HL-60/S4 (cell line): ENCODE measurements around the gene DNAJC3.
"Not testable (repeated sequence)": the region's sequence is repeated elsewhere in the genome, so short reads cannot be mapped to it uniquely, and the experiment has no call there.

ENCODE experiments used
- in situ Hi-C: fragments of 300-500 bp; cut with MboI; formaldehyde crosslinking; loops from 2 replicates; pipeline ENCODE4 v1.14.3; 2022; ENCODE audit warnings: low sequenced_read_pairs

Gene DNAJC3

DNA sequence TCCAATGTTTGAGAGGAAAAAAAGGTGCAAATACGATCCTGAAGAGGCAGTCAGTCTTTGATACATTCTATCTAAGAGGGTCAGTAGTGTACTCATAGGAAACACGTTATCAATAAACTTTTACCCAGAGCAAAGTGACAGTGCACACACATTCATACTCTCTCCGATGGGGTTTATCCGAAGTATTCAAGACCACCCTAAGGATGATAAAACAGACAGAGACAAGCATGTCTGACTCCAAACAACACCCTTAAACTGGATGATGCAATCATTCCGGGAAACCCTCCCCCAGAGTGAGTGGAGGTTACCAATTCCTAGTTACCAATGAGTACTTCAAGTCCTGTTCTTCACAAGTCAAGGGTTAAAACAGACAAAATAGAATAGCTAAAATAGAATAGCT lies 79.1 kb downstream of the DNAJC3 start:
- in situ Hi-C loops = no loop called here

DNA sequence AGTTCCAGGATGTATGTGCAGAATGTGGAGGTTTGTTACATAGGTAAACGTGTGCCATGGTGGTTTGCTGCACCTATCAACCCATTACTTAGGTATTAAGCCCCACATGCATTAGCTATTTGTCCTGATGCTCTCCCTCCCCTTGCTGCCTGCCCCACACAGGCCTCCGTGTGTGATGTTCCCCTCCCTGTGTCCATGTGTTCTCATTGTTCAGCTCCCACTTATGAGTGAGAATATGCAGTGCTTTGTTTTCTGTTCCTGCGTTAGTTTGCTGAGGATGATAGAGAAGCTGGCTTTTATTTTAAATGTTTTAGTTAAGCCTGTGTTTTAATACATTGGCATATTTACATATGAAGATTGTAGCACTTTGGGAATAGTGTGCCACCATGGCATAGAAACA lies 85.7 kb downstream of the DNAJC3 start:
- in situ Hi-C loops = not testable (repeated sequence)

DNA sequence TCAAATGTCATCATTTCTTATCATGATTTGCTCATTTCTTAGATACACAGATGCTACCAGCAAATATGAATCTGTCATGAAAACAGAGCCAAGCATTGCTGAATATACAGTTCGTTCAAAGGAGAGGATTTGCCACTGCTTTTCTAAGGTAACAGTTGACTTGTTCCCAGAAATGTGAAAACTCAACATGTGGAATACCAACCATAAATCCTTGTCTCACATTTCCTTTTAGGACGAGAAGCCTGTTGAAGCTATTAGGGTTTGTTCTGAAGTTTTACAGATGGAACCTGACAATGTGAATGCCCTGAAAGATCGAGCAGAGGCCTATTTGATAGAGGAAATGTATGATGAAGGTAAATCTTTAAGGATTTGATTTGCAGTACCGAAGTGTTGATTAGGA lies 86.7 kb downstream of the DNAJC3 start:
- in situ Hi-C loops = no loop called here

DNA sequence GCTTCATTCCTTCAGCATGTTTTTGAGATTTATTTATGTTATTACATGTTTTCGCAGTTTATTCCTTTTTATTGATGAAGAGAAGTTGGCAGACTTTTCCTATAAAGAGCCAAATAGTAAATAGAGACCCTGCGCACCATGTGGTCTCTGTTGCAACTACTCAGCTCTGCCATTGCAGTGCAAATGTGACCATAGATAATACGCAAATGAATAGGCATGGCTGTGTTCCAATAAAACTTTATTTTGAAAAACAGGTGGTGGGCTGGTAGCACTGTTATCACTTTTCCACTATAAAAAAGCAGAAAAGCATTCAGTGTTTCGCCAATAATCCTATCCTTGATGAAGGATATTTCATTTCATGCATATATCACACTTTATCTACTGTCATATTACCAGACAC lies 95.0 kb downstream of the DNAJC3 start:
- in situ Hi-C loops = no loop called here

DNA sequence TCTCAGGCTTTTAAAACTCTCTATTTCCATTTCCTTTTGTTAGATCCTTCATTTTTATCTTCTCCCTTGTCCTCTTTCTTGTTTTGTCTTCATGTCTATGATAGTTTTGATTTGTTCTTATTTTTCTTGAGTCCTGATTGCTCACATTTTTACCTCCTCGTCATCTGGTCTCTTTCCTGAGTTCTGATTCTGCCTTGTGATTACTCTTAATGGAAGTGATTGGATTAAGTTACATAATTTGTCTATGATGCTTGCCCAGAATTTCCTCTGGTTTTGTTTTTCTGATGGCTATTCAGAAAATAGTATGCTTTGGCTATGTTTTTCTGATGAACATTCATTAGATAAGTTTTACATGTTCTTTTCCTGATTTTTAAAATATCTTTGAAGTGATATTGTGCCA lies 102.6 kb downstream of the DNAJC3 start:
- in situ Hi-C loops = no loop called here

DNA sequence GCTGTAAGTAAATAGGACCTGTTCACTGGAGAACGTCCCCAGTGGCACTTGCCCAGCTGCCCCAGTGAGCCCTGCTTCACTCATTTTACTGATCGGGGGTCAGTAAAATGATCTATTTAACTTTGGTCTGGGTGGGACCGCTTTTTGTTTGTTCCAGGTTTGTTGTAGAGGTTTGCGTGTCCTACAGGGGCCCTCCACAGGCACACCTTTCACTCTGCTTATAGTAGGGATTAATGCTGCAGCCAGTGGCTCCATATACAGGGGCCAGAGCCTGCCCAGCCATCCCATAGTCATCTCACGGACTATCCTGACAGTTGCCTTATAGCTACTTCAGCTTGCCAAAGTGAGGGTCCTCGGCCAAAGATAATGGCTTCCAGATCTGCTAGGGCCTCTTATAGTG lies 104.1 kb downstream of the DNAJC3 start:
- in situ Hi-C loops = no loop called here

DNA sequence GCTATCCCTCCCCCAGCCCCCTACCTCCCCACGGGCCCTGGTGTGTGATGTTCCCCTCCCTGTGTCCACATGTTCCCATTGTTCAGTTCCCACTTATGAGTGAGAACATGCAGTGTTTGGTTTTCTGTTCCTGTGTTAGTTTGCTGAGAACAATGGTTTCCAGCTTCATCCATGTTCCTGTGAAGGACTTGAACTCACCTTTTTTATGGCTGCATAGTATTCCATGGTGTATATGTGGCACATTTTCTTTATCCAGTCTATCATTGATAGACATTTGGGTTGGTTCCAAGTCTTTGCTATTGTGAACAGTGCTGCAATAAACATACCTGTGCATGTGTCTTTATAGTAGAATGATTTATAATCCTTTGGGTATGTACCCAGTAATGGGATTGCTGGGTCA lies 105.0 kb downstream of the DNAJC3 start:
- in situ Hi-C loops = not testable (repeated sequence)

DNA sequence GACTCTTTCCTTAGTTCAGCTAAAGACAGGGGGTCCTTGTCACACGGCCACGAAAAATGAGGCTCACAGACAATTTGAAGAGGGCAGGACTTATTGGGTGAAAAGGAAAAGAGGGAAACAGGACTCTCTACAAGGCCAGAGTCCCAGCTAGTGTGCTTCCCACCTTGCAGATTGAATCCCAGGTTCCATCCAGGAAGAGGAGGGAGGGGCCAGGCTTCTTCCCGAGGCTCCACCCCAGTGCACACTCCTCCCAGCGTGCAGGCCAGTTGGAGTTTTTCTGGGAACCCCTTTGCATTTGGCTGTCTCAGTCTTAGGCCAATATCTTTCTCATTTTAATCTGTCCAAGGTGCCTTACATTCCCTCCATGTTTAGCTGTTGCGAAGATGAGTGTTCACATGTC lies 106.8 kb downstream of the DNAJC3 start:
- in situ Hi-C loops = no loop called here

DNA sequence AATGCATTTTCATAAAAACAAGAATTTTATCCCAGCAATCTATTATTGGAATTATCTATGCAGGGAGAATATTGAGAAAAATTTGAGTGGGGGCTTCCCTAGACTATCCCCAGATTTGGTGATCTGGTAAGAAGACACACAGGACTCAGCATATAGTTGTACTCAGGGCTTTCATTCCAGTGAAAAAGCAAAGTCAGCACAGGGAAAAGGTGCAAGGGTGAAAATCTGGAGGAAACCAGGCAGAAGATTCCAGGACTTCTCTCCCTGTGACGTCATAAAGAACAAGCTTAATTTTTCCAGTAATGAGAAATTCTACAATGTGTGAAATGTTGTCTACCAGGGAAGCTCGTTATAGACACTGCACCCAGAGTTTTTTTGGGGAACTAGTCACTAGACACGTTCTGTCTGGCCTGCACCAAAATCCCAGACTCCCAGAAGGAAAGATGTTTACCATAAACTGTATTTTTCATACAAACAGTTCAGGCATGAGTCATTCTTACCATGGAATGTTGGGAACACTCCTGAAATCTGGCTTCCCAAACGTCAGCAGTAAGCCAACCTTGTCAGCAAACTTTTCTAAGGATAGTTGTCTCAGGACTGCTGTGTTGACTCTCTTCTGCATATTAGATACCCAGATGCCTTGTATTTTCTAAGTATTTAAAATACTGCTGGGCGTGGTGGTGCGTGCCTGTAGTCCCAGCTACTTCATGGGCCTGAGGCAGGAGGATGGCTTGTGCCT lies 107.4 kb downstream of the DNAJC3 start:
- in situ Hi-C loops = no loop called here

DNA sequence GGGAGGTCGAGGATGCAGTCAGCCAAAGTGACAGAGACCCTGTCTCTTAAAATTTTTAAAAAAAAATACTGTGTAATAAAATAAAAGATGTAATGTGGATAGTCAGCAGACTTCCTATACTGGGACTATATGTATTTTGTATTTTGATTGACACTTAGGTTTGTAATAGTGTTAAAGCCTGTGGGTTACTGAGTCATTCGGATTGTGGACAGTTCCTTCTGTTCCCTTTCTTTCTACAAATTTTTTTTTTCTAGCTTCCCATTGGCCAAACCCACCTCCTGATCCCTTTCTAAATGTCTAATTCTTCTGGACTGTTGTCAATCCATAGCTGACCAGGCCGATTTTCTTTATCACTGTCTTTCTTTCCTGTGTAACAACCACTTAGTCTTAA lies 108.0 kb downstream of the DNAJC3 start:
- in situ Hi-C loops = no loop called here

DNA sequence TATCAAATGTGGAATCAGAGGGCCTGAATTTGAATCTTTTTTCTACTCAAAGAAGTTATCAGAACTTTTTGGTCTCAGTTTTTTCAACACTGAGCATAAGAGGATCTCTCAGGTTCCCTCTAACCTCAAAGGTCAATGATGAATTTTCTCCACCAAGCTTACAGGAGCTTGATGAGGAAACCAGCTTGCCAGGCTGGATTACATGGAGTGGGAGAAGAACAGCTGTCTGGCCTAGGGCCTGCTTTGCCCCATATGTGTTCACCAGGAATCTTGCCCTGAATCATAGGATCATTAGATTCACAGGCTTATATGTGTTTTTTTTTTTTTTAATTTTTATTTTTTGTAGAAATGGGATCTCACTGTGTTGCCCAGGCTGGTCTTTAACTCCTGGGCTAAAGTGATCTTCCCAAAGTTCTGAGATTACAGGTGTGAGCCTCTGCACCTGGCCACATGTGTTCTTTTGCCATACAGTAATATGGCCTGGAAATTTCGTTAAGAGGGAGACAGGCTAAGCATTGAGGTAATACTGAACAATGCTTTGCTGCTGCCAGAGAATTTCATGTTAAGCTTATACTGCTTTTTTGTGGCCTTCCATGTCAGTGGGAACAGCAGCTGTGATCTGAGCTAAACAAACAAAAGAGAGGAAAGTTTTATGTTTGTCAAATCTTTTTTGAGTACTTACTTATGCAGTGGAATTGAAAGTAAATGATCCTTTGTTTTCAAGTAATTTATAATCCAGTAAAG lies 110.6 kb downstream of the DNAJC3 start:
- in situ Hi-C loops = no loop called here

DNA sequence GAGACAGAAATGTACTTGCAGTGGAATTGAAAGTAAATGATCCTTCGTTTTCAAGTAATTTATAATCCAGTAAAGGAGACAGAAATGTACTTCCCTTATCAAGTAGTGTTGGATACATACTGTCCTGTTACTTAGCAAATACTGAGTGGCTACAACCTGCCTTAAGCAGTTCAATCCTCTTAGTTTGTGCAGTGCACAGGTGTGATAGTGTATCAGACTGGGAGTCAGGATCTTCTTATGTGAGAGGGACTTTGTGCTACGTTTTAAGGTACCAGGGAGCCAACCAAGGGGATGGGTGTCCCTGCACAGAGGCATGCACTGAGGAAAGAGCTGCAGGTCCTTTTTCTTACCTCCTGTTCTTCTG lies 111.1 kb downstream of the DNAJC3 start:
- in situ Hi-C loops = no loop called here

DNA sequence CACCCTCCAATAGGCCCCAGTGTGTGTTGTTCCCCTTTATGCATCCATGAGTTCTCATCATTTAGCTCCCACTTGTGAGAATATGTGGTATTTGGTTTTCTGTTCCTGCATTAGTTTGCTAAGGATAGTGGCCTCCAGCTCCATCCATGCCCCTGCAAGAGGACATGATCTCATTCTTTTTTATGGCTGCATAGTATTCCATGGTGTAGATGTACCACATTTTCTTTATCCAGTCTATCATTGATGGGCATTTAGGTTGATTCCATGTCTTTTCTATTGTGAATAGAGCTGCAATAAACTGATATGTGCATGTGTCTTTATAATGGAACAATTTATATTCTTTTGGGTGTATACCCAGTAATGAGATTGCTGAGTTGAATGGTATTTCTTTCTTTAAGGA lies 112.4 kb downstream of the DNAJC3 start:
- in situ Hi-C loops = not testable (repeated sequence)

DNA sequence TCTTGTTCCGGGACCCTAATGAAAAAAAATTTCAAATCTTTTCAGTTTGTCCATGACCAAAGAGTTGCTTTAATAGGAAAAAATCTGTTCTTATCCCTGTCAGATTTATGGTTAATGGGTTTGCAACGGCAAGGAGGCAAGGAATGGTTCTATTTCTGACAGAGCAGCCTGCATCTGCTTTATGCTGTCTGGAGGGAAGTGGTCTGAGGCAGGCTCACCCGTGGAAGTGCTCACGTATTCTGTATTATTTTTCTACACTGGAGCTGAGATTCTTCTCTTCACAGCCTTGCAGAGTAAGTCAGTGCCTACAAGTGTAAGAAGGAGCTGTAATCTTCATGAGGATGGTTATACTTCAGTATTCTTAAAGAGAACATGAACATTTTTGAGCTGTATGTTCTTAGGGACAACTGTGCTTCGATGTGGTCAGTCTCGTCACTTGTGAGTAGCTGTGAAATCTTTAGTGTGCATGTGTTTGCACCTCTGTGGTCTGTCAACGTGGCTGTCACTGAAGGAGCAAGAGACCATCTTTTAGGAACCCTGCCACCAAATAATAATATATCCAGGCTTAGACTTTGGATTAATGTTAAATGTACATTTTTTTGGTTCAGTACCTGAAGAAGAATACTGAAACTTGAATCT lies 114.3 kb downstream of the DNAJC3 start:
- in situ Hi-C loops = no loop called here

DNA sequence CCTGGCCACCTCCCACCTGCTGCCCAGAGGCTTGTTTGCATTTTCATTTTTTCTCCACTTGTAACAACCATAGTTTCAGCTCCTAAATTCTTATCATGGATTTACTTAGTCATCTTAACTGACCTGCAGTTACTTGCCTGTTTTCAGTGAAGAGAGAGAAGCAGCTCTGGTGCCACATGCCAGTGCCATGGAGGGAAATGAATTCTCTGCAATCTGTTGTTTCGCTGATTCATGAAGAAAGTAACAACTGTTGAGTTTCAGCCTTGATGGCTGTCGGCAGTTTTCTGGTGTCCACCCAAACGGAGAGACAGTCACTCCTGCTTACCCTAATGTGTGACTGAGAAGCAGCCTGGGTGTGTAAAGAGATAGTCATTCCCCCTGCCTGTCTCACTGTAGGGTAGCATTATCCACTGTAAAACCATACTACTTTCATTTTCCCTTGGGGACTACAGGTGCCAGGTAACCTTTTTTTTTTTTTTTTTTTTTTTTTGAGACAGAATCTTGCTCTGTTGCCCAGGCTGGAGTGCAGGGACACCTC lies 116.1 kb downstream of the DNAJC3 start:
- in situ Hi-C loops = no loop called here

DNA sequence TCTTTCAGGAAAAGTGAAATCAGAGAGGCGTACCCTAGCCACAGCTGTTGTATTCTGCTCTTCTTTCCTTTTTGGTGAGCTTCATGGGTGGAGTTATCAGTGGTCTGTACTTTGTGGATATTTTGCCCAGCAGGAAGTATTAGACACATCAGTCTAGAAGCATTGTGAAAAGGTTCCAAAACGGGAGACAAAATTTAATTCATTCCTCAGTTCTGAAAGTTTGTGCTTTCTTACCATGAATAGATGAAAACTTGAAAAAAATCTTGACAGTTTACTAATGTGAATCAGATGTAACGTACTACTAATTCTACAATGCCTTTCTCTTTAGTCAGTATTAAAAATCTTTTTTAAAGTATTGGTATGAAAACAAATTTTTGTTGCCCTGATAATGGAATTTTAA lies 116.8 kb downstream of the DNAJC3 start:
- in situ Hi-C loops = no loop called here

DNA sequence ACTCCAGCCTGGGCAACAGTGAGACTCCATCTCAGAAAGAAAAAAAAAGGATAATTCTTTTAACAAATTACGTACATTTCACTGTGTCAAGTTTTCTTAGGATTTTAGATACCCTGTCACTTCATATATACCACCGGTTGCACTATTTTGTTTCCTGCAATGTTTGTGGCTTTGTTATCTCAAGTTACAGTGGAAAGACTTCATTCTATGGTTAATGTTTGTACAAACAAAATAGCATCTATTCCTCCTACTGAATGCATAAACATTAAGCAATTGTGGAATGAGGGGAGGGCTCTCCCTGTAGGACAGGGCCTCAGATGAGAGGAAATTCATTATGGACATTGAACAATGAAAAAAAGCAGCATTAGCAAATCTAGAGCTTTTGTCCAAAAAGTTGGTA lies 120.1 kb downstream of the DNAJC3 start:
- in situ Hi-C loops = no loop called here

DNA sequence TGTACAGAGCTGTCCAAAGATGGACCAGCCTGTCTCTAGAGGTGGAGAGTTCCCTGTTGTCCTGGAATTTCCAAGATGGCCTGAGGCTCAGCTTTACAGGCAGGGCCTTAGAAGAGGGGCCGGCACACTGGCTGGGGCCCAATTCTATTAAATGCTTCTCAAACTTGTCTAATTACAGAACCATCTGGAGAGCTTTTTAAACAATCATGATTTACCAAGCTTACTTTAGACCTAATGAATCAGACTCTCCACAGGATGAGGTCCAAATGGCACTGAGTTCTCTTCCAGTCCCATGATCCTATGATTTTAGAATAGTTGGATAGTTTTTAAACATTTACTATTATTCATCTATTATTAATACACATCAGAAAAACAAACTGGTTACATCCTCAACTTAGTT lies 123.5 kb downstream of the DNAJC3 start:
- in situ Hi-C loops = loop anchor here (25.0 kb wide), 1 partner anchor 613 kb away; no protein-coding TSS in a partner anchor

DNA sequence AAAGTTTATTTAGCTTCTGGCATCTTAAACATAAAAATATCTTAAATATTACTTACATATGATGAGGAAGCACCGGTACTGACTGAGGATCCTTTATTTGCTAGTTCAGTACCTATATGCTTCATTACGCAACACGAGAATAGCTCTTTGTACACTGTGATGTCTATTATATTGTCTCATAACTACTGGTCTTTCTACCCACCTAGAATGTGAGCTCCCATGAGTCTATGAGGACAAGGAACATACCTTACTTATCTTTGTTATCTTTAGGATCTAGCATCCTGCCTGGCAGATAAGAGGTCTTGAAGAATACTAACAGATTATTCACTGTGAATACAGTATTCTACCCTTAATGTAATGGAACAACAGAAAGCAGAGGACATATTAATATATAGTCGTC lies 124.9 kb downstream of the DNAJC3 start:
- in situ Hi-C loops = loop anchor here (25.0 kb wide), 1 partner anchor 615 kb away; no protein-coding TSS in a partner anchor

DNA sequence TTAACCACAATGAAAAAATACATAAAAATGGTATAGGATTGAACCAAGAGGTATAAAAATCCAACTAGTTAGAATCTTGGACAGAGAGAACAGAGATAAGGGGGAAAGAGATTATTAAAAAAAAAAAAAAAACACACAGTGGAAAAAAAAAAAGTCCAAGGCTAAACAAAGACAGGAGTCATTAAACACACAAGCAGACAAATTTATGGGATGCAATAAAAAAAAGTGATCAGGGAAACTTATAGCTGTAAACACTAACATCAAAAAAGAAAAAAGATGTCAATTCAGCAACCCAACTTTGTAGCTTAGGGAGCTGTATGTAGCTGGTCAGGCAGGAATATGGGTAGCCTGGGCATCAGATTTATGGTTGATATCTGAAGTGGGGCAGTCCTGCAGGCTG lies 129.0 kb downstream of the DNAJC3 start:
- in situ Hi-C loops = loop anchor here (25.0 kb wide), 1 partner anchor 619 kb away; no protein-coding TSS in a partner anchor

DNA sequence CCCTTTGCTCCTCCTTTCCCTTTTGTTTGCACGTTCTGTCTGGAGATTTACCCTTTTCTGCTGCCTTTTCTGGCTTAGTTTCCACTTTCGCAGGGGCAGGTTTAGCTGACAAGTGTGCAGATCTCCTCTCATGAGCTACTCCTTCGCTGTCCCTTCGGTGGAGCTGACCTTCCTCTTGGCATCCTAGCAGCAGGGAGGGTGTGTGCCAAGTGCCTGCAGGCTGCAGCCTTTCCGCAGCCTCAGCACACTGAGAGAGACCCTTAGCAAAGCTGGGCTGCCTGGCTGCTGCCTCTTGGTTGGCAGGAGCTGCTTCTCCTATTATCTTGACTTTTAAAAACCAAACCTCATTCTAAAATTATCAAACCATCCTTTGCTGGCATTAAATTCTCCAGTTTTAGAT lies 132.5 kb downstream of the DNAJC3 start:
- in situ Hi-C loops = loop anchor here (25.0 kb wide), 1 partner anchor 622 kb away; no protein-coding TSS in a partner anchor

DNA sequence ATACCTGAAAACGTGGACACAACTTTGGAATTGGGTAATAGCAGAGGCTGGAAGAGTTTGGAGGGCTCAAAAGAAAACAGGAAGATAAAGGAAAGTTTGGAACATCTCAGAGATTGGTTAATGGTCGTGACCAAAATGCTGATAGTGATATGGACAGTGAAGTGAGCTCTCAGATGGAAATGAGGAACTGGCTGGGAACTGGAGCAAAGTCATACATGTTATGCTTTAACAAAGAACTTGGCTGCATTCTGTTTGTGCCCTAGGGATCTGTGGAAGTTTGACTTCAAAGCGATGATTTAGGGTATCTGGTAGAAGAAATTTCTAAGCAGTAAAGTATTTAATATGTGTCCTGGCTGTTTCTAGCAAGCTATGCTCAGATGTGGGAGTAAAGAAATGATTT lies 136.2 kb downstream of the DNAJC3 start:
- in situ Hi-C loops = loop anchor here (25.0 kb wide), 1 partner anchor 626 kb away; no protein-coding TSS in a partner anchor
